Thyroid gland (tissue), 4 donors: ENCODE results near the gene CAMTA1. TPM values are rescaled to one million over a fixed set of nuclear protein-coding genes. Genes with fewer than 3 reads are reported as not detected.

ENCODE experiments used
- DNase-seq, 2 donors: peaks; one replicate each; pipeline ENCODE4 v3.0.0-alpha.2; 2019
- H3K27ac ChIP-seq, 3 donors: fragments of 200-600 bp; sonication (generic); 1 replicate in 2 of 3; 2 replicates in 1 of 3; pipeline ENCODE4 v1.5.1; 2016 to 2019; ENCODE audit warnings: mild to moderate bottlenecking in 1 of 3, moderate library complexity in 1 of 3
- H3K27me3 ChIP-seq: fragments of 200-600 bp; sonication (generic); one replicate; pipeline ENCODE4 v1.5.1; 2019
- H3K36me3 ChIP-seq, 2 donors: fragments of 200-600 bp; sonication (generic); one replicate each; pipeline ENCODE4 v1.5.1; 2016 to 2019
- H3K4me1 ChIP-seq, 2 donors: fragments of 200-600 bp; sonication (generic); one replicate each; pipeline ENCODE4 v1.5.1; 2017 to 2019
- H3K4me3 ChIP-seq, 3 donors: fragments of 200-600 bp; sonication (generic); replicated peaks in 1 of 3; 1 replicate in 2 of 3; 2 replicates in 1 of 3; pipeline ENCODE4 v1.5.1; 2016; ENCODE audit warnings: mild to moderate bottlenecking in 1 of 3
- H3K9me3 ChIP-seq: fragments of 200-600 bp; sonication (generic); one replicate; pipeline ENCODE4 v1.5.1; 2017
- CTCF ChIP-seq, 6 experiments: fragments of 200-600 bp in 3 of 6; fragments of 450-650 bp in 3 of 6; sonication (generic) in 3 of 6; IDR thresholded peaks; one replicate each; pipeline ENCODE4 v1.5.1; 2016 to 2019; ENCODE audit warnings: antibody characterized with exemption in 6 of 6, mild to moderate bottlenecking in 2 of 6, inconsistent platforms in 1 of 6, moderate library complexity in 1 of 6
- POLR2A ChIP-seq, 2 donors: fragments of 450-650 bp; IDR thresholded peaks; one replicate each; pipeline ENCODE4 v1.6.1; 2017; ENCODE audit warnings: antibody characterized with exemption in 2 of 2, mild to moderate bottlenecking in 2 of 2, moderate library complexity in 1 of 2
- WGBS, 2 donors: methylation state at CpG; one replicate each; pipeline ENCODE4 v1.1.5; 2017; 5-methylcytosine and 5-hydroxymethylcytosine counted together
- intact Hi-C: fragments of 100-400 bp; cut with DNase I; formaldehyde crosslinking; loops from one replicate; pipeline ENCODE4 v1.15.1; 2023
- total RNA-seq, 4 donors: library from RNA; depleted of rRNA; stranded (reverse); fragments of >200 nt; gene quantifications; one replicate each; pipeline ENCODE4 v1.2.3, GENCODE V29; 2016

The CAMTA1 gene
- total RNA-seq, 4 donors from 2014 or later, result 63.9 to 124 (median 101) TPM

- WGBS, 2 donors, result 93 to 94% methylated on average over 4 to 7 of the region's 7 CpGs
- intact Hi-C loops, result no loop called here
- Histone ChIP-seq H3K27ac (no peak overlapping the region), H3K4me3 (no peak overlapping the region), H3K36me3 (no peaks in the 10 kb centered on the region), H3K4me1 (peaks cover 21 to 27% of the 10 kb centered on the region in 2 donors), H3K27me3 (no peaks in the 10 kb centered on the region), H3K9me3 (no peaks in the 10 kb centered on the region)
- no peak for DNase-seq
- TF ChIP-seq POLR2A (IDR thresholded peaks at IDR 0.05) (no peak), CTCF (IDR thresholded peaks at IDR 0.05) (no peak)
These were observed 673.7 kb downstream of the CAMTA1 start for GRCh38 chr1:7458946-7459345.

DNA sequence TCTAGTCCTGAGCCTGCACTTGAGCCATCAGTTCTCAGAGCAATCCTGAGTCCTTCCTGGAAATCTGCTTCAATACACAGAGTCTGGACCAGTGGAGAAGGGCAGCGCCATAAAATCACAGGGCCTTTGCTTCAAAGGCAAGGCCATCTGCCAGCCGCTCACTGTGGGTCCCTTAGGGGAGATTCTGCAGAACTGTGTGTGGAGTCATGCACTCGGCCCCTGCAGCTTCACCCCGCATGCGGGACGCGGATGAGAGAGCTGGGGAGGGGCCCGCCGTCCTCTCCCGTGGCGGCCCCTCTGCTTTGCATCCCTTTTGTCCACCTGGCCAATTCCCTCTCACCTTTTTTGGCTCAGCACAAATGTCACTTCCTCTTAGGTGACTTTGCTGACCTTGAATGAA lies 674.7 kb downstream of the CAMTA1 start:
- H3K27ac ChIP-seq, result no peak overlapping the region
- H3K4me3 ChIP-seq, result no peak overlapping the region
- no peaks in the 10 kb centered on the region for H3K9me3 ChIP-seq
- H3K36me3 ChIP-seq, result no peaks in the 10 kb centered on the region
- intact Hi-C loops, result no loop called here
- no peak for TF ChIP-seq CTCF (IDR thresholded peaks at IDR 0.05)
- no peak for TF ChIP-seq POLR2A (IDR thresholded peaks at IDR 0.05)
- 70 to 83% methylated on average over 11 of the region's 11 CpGs for WGBS, 2 donors
- H3K4me1 ChIP-seq, result peaks cover 11 to 17% of the 10 kb centered on the region in 2 donors
- H3K27me3 ChIP-seq, result no peaks in the 10 kb centered on the region
- no peak for DNase-seq

DNA sequence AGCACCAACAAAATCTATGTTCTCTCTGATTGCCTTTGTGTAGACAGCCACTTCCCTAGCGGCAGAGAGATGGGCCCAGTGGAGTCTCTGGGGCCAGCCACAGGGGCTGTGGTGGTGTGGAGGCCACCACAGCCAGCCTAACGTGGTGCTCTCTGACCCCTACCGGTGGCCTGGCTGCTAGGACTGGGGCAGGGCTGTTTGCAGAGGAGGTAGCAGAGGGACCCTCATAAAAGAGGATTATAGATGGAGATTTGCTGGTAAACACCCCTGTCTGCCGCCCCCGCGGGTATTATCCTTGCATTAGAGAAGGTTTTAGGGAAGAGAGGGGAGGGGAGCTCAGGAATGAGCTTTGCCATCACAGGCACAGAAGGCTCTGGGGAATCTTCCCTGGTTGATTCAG lies 675.6 kb downstream of the CAMTA1 start:
- no peaks in the 10 kb centered on the region for H3K36me3 ChIP-seq
- intact Hi-C loops, result no loop called here
- no peak for TF ChIP-seq CTCF (IDR thresholded peaks at IDR 0.05)
- no peak for TF ChIP-seq POLR2A (IDR thresholded peaks at IDR 0.05)
- H3K27me3 ChIP-seq, result no peaks in the 10 kb centered on the region
- DNase-seq, result no peak
- H3K27ac ChIP-seq, result no peak overlapping the region
- no peaks in the 10 kb centered on the region for H3K9me3 ChIP-seq
- WGBS, 2 donors, result 58 to 77% methylated on average over 6 of the region's 6 CpGs
- H3K4me3 ChIP-seq, result no peak overlapping the region
- H3K4me1 ChIP-seq, result peaks cover 4 to 8% of the 10 kb centered on the region in 2 donors

DNA sequence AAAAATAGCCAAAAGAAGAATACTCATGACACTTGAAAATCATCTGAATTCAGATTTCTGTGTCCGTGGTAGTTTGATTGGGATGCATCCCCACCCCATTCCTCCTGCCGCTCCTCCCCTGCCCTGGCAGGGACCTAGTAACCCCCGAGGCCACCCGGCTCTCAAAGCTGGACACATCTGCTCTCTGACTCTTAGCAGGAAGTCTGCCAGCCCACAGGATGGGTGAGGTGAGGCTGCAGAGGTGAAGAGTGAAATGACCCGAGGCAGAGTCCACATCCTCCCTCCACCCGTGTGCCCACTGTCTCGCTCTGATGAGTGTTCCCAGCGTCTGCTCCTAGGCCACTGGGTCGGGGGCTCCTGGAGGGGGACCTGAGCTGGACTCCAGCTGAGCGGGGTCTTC lies 677.4 kb downstream of the CAMTA1 start:
- 69 to 73% methylated on average over 10 of the region's 10 CpGs for WGBS, 2 donors
- Histone ChIP-seq H3K27ac (no peak overlapping the region), H3K36me3 (no peaks in the 10 kb centered on the region), H3K4me3 (no peak overlapping the region), H3K4me1 (no peaks in the 10 kb centered on the region), H3K27me3 (no peaks in the 10 kb centered on the region), H3K9me3 (no peaks in the 10 kb centered on the region)
- no peak for DNase-seq
- intact Hi-C loops, result no loop called here
- TF ChIP-seq CTCF (IDR thresholded peaks at IDR 0.05), result no peak
- TF ChIP-seq POLR2A (IDR thresholded peaks at IDR 0.05), result no peak

DNA sequence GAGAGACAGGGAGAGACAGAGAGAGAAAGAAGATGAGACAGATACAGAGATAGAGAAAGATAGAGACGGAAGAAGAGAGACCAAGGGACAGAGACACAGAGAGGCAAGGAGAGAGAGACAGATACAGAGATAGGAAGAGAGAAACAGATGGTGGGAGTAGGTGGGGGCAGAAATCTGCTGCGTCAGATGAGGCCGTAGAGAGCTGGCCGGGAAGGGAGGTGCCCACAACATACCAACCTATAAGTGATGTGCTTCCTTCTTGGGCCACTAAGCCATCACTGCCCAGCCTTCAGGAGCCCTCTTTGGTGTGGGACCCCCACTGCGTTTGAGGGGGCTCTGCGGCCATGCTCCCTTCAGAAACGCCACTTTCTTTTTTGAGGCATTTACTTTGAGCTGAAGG lies 678.3 kb downstream of the CAMTA1 start:
- Histone ChIP-seq H3K9me3 (no peaks in the 10 kb centered on the region), H3K4me1 (no peaks in the 10 kb centered on the region), H3K27ac (no peak overlapping the region), H3K27me3 (no peaks in the 10 kb centered on the region), H3K36me3 (no peaks in the 10 kb centered on the region), H3K4me3 (no peak overlapping the region)
- intact Hi-C loops, result no loop called here
- WGBS, 2 donors, result 92 to 94% methylated on average over 7 of the region's 7 CpGs
- TF ChIP-seq CTCF (IDR thresholded peaks at IDR 0.05) (no peak), POLR2A (IDR thresholded peaks at IDR 0.05) (no peak)
- DNase-seq, result no peak
